SK-N-SH (cell line): ENCODE data around the gene WNK2. TPM values are rescaled to one million over a fixed set of nuclear protein-coding genes. Genes with fewer than 3 reads are reported as not detected.

ENCODE experiments used
- CTCF ChIA-PET: fragments of 300-600, 350-600 bp; formaldehyde crosslinking; extraction: SDS; loops from one replicate; lab custom pipeline; 2021; lab: Yijun Ruan, JAX
- POLR2A ChIA-PET: fragments of 350-600 bp; sonication (Branson Sonifier 250); formaldehyde crosslinking; extraction: SDS; loops from one replicate; lab custom pipeline; 2020; ENCODE audit warnings: antibody characterized with exemption, inconsistent platforms; lab: Yijun Ruan, JAX
- DNase-seq: peaks from one replicate; pipeline ENCODE4 v3.0.0; 2012
- H2AFZ ChIP-seq: fragments of 200-600 bp; sonication (generic); 2 replicates; pipeline ENCODE4 v1.8.1; 2016; ENCODE audit warnings: antibody characterized with exemption, mild to moderate bottlenecking, low read depth
- H3F3A ChIP-seq: fragments of 200-600 bp; sonication (generic); replicated peaks from 2 replicates; pipeline ENCODE3; 2016; ENCODE audit warnings: antibody characterized with exemption, mild to moderate bottlenecking; ENCODE audit not compliant: insufficient read depth
- H3K27ac ChIP-seq, 2 experiments: fragments of 200-500 bp in 1 of 2; fragments of 200-600 bp in 1 of 2; sonication (Bioruptor generic) in 1 of 2; sonication (generic), shearing (Covaris generic) in 1 of 2; 2 replicates each; pipeline versions ENCODE4 v1.5.1 to v1.6.1; 2014 to 2016; ENCODE audit warnings: low read depth in 2 of 2, inconsistent platforms in 1 of 2, low read length in 1 of 2, mild to moderate bottlenecking in 1 of 2, mixed read lengths in 1 of 2
- H3K27me3 ChIP-seq: fragments of 200-600 bp; sonication (generic), shearing (Covaris generic); 2 replicates; pipeline ENCODE4 v1.6.1; 2016; ENCODE audit warnings: mixed run types; ENCODE audit not compliant: insufficient read depth
- H3K36me3 ChIP-seq, 2 experiments: fragments of 200-500 bp in 1 of 2; fragments of 200-600 bp in 1 of 2; sonication (Bioruptor generic) in 1 of 2; sonication (generic) in 1 of 2; replicated peaks in 1 of 2; 2 replicates each; pipeline versions ENCODE3 to v1.5.1; 2014 to 2016; ENCODE audit warnings: low read length in 1 of 2, mild to moderate bottlenecking in 1 of 2; ENCODE audit not compliant: insufficient read depth in 2 of 2, control insufficient read depth in 1 of 2
- H3K4me1 ChIP-seq, 2 experiments: fragments of 200-500 bp in 1 of 2; fragments of 200-600 bp in 1 of 2; sonication (Bioruptor generic) in 1 of 2; sonication (generic), shearing (Covaris generic) in 1 of 2; 2 replicates each; pipeline versions ENCODE4 v1.5.1 to v1.6.1; 2014 to 2016; ENCODE audit warnings: low read depth in 1 of 2, low read length in 1 of 2, mixed run types in 1 of 2; ENCODE audit not compliant: insufficient read depth in 2 of 2, control insufficient read depth in 1 of 2
- H3K4me2 ChIP-seq: fragments of 200-600 bp; sonication (generic), shearing (Covaris generic); 2 replicates; pipeline ENCODE4 v1.6.1; 2017; ENCODE audit warnings: mixed run types
- H3K4me3 ChIP-seq, 2 experiments: fragments of 200-500 bp in 1 of 2; fragments of 200-600 bp in 1 of 2; sonication (Bioruptor generic) in 1 of 2; sonication (generic), shearing (Covaris generic) in 1 of 2; 2 replicates each; pipeline versions ENCODE4 v1.5.1 to v1.8.1; 2014 to 2016; ENCODE audit warnings: low read depth in 2 of 2, inconsistent platforms in 1 of 2, low read length in 1 of 2, mild to moderate bottlenecking in 1 of 2, mixed read lengths in 1 of 2, moderate library complexity in 1 of 2
- H3K79me2 ChIP-seq: fragments of 200-600 bp; sonication (generic); 2 replicates; pipeline ENCODE4 v1.8.1; 2017; ENCODE audit warnings: mild to moderate bottlenecking; ENCODE audit not compliant: insufficient read depth
- H3K9ac ChIP-seq: fragments of 200-600 bp; sonication (generic); 2 replicates; pipeline ENCODE4 v1.6.1; 2017; ENCODE audit warnings: mixed run types
- H3K9me2 ChIP-seq: fragments of 200-600 bp; sonication (generic); 2 replicates; pipeline ENCODE4 v1.6.1; 2017; ENCODE audit warnings: mixed run types
- H3K9me3 ChIP-seq: fragments of 200-600 bp; sonication (generic); 2 replicates; pipeline ENCODE4 v1.6.1; 2017; ENCODE audit warnings: mixed run types, mild to moderate bottlenecking, moderate library complexity
- H4K20me1 ChIP-seq: fragments of 200-600 bp; sonication (generic); 2 replicates; pipeline ENCODE4 v1.6.1; 2017; ENCODE audit warnings: mild to moderate bottlenecking, mixed run types; ENCODE audit not compliant: insufficient read depth
- ELF1 ChIP-seq: IDR thresholded peaks from 2 replicates; pipeline ENCODE4 v1.4.0; 2012
- EP300 ChIP-seq, 2 experiments: IDR thresholded peaks; 2 replicates each; pipeline versions ENCODE4 v1.4.0 to v1.6.1; 2012; ENCODE audit warnings: borderline replicate concordance in 1 of 2, low read depth in 1 of 2, low read length in 1 of 2
- EZH2phosphoT487 ChIP-seq: fragments of 200-600 bp; sonication (generic); IDR thresholded peaks from 2 replicates; pipeline ENCODE4 v1.6.1; 2017; ENCODE audit warnings: low read depth, mixed run types, mild to moderate bottlenecking, antibody characterized with exemption, moderate library complexity, borderline replicate concordance
- FOXJ3 ChIP-seq: sonication (generic); formaldehyde crosslinking; IDR thresholded peaks from 2 replicates; pipeline ENCODE4 v1.5.1; 2020; ENCODE audit warnings: mild to moderate bottlenecking, missing genetic modification reagents
- GABPA ChIP-seq: IDR thresholded peaks from 2 replicates; pipeline ENCODE4 v1.4.0; 2012; ENCODE audit warnings: low read depth, mild to moderate bottlenecking
- GATA2 ChIP-seq: sonication (generic); formaldehyde crosslinking; IDR thresholded peaks from 2 replicates; pipeline ENCODE4 v1.5.0; 2020; ENCODE audit warnings: mild to moderate bottlenecking, missing genetic modification reagents
- MEF2A ChIP-seq: IDR thresholded peaks from 2 replicates; pipeline ENCODE4 v1.4.0; 2012; ENCODE audit warnings: low read depth, borderline replicate concordance
- MXI1 ChIP-seq: IDR thresholded peaks from 2 replicates; pipeline ENCODE4 v1.6.1; 2012; ENCODE audit warnings: mild to moderate bottlenecking, low read depth, low read length, improper control_type of control experiment
- NRF1 ChIP-seq: IDR thresholded peaks from 2 replicates; pipeline ENCODE4 v1.6.1; 2012; ENCODE audit warnings: low read depth, mild to moderate bottlenecking, low read length
- POLR2AphosphoS5 ChIP-seq: IDR thresholded peaks from 2 replicates; pipeline ENCODE4 v1.6.1; 2012; ENCODE audit warnings: low read depth, low read length
- RCOR1 ChIP-seq: fragments of 150-350 bp; IDR thresholded peaks from 2 replicates; pipeline ENCODE4 v1.6.1; 2017; ENCODE audit warnings: antibody characterized with exemption, low read length
- RFX5 ChIP-seq: IDR thresholded peaks from 2 replicates; pipeline ENCODE4 v1.6.1; 2012; ENCODE audit warnings: mild to moderate bottlenecking, improper control_type of control experiment, low read length
- SMC3 ChIP-seq: IDR thresholded peaks from 2 replicates; pipeline ENCODE4 v1.6.1; 2012; ENCODE audit warnings: low read depth, low read length, improper control_type of control experiment
- TCF12 ChIP-seq: IDR thresholded peaks from 2 replicates; pipeline ENCODE4 v1.4.0; 2012
- USF1 ChIP-seq: IDR thresholded peaks from 2 replicates; pipeline ENCODE4 v1.4.0; 2012; ENCODE audit warnings: low read depth, borderline replicate concordance
- YY1 ChIP-seq: IDR thresholded peaks from 2 replicates; pipeline ENCODE4 v1.4.0; 2012; ENCODE audit warnings: low read depth, mild to moderate bottlenecking
- WGBS: methylation state at CpG from one replicate; pipeline ENCODE4 v1.1.6; 2017; ENCODE audit warnings: low lambda C conversion rate; 5-methylcytosine and 5-hydroxymethylcytosine counted together
- polyA plus RNA-seq, 3 experiments: library from polyadenylated mRNA; depleted of rRNA; stranded (reverse); fragments of >200 nt; gene quantifications; 2 replicates each; pipeline ENCODE4 v1.2.3, GENCODE V29; 2012
- TF ChIP-seq, protein P1 (sequence below): fragments of 200-600 bp; sonication (generic); IDR thresholded peaks from 2 replicates; pipeline ENCODE4 v1.6.1; 2017; ENCODE audit warnings: antibody characterized with exemption, mild to moderate bottlenecking, moderate library complexity
- TF ChIP-seq, protein P2 (sequence below): IDR thresholded peaks from 2 replicates; pipeline ENCODE4; 2012
- TF ChIP-seq, protein P3 (sequence below): fragments of 150-350 bp; IDR thresholded peaks from 2 replicates; pipeline ENCODE4 v1.6.1; 2017; ENCODE audit warnings: antibody characterized with exemption, low read length, low read depth, borderline replicate concordance

The WNK2 gene
- polyA plus RNA-seq, 1 of the 3 experiments (the other 2 are of a cell fraction), result 0.12 TPM

GRCh38 chr9:93218671-93219420, 34.9 kb downstream of the WNK2 start:
- Histone ChIP-seq H3K9ac (no peak overlapping the region), H3F3A (no peaks in the 10 kb centered on the region), H3K36me3 (no peaks in the 10 kb centered on the region), H3K27me3 (no peaks in the 10 kb centered on the region), H4K20me1 (no peaks in the 10 kb centered on the region), H3K9me2 (no peaks in the 10 kb centered on the region), H3K79me2 (no peaks in the 10 kb centered on the region), H2AFZ (no peak overlapping the region), H3K9me3 (no peaks in the 10 kb centered on the region), H3K27ac (no peak overlapping the region; a peak in 1 of 4 replicates), H3K4me1 (peaks cover 5 to 31% of the 10 kb centered on the region in 2 experiments; a peak in 2 of 4 replicates), H3K4me3 (no peak overlapping the region), H3K4me2 (no peak overlapping the region)
- DNase-seq, result no peak
- no CpG with 5 or more reads among the region's 11 CpGs for WGBS
- TF ChIP-seq ELF1 (no peak), MEF2A (no peak), EZH2phosphoT487 (no peak), RFX5 (no peak), FOXJ3 (CRISPR knock-in tag) (no peak), YY1 (no peak), SMC3 (no peak)
- TF ChIP-seq, protein P1, sequence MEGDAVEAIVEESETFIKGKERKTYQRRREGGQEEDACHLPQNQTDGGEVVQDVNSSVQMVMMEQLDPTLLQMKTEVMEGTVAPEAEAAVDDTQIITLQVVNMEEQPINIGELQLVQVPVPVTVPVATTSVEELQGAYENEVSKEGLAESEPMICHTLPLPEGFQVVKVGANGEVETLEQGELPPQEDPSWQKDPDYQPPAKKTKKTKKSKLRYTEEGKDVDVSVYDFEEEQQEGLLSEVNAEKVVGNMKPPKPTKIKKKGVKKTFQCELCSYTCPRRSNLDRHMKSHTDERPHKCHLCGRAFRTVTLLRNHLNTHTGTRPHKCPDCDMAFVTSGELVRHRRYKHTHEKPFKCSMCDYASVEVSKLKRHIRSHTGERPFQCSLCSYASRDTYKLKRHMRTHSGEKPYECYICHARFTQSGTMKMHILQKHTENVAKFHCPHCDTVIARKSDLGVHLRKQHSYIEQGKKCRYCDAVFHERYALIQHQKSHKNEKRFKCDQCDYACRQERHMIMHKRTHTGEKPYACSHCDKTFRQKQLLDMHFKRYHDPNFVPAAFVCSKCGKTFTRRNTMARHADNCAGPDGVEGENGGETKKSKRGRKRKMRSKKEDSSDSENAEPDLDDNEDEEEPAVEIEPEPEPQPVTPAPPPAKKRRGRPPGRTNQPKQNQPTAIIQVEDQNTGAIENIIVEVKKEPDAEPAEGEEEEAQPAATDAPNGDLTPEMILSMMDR, result no peak
- POLR2A ChIA-PET, result no interaction called here
- CTCF ChIA-PET, result interaction anchor here (1.3 kb wide), 1 partner anchor 12 kb away, joined by 3 read pairs; no protein-coding TSS in a partner anchor

DNA sequence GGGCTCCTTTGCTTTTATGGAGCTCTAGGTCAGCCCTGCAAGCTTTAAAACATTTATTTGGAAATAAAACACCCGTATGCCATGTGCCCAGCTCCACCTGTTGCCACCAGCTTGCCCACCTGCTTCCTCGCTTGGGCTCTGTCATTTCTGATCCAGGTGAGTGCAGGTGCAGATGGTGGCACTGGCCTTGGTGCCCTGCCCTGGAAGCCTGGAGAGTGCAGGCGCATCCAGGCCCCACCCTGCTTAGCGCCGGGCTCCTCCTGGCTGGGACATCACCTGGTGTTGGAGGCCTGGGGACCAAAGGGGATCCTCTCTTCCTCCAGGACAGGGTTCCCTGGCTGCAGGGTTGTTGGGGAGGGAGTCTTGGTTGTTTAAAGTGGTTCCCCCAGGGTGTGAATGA, 35.8 kb downstream of the WNK2 start:
- Histone ChIP-seq H3F3A (no peaks in the 10 kb centered on the region), H3K9me3 (no peaks in the 10 kb centered on the region), H3K9ac (no peak overlapping the region), H3K9me2 (no peaks in the 10 kb centered on the region), H4K20me1 (no peaks in the 10 kb centered on the region), H3K4me3 (no peak overlapping the region), H3K36me3 (no peaks in the 10 kb centered on the region), H3K27ac (no peak overlapping the region), H3K4me1 (peaks cover 7 to 40% of the 10 kb centered on the region in 2 experiments; a peak in 2 of 4 replicates), H3K79me2 (no peaks in the 10 kb centered on the region), H3K4me2 (no peak overlapping the region), H3K27me3 (no peaks in the 10 kb centered on the region), H2AFZ (no peak overlapping the region)
- CTCF ChIA-PET, result interaction anchor here (1.3 kb wide), 1 partner anchor 12 kb away, joined by 3 read pairs; no protein-coding TSS in a partner anchor
- POLR2A ChIA-PET, result no interaction called here
- 40% methylated on average over 1 of the region's 5 CpGs for WGBS
- no peak for DNase-seq
- TF ChIP-seq MXI1 (no peak), POLR2AphosphoS5 (no peak), EZH2phosphoT487 (no peak), GATA2 (CRISPR knock-in tag) (no peak), YY1 (no peak), TCF12 (no peak), RFX5 (no peak), USF1 (no peak), SMC3 (no peak), GABPA (no peak), NRF1 (no peak), EP300 (IDR thresholded peaks at IDR 0.05; ENCODE audit: borderline replicate concordance in 1 of 2, low read depth in 1 of 2, low read length in 1 of 2) (no peak), RCOR1 (no peak), FOXJ3 (CRISPR knock-in tag) (no peak), MEF2A (no peak)
- TF ChIP-seq, protein P2, sequence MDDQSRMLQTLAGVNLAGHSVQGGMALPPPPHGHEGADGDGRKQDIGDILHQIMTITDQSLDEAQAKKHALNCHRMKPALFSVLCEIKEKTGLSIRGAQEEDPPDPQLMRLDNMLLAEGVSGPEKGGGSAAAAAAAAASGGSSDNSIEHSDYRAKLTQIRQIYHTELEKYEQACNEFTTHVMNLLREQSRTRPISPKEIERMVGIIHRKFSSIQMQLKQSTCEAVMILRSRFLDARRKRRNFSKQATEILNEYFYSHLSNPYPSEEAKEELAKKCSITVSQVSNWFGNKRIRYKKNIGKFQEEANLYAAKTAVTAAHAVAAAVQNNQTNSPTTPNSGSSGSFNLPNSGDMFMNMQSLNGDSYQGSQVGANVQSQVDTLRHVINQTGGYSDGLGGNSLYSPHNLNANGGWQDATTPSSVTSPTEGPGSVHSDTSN, result no peak
- TF ChIP-seq, protein P3, sequence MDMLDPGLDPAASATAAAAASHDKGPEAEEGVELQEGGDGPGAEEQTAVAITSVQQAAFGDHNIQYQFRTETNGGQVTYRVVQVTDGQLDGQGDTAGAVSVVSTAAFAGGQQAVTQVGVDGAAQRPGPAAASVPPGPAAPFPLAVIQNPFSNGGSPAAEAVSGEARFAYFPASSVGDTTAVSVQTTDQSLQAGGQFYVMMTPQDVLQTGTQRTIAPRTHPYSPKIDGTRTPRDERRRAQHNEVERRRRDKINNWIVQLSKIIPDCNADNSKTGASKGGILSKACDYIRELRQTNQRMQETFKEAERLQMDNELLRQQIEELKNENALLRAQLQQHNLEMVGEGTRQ, result no peak
- TF ChIP-seq, protein P1, result no peak
